Measurements from ENCODE around the gene GSG1L.

The GSG1L gene

GRCh38 chr16:27820646-27821345 is 242.7 kb downstream of the GSG1L start:
- DNase-seq (ENCODE audit: low spot score) = no peak

GRCh38 chr16:27819881-27820610 is 243.5 kb downstream of the GSG1L start:
- DNase-seq (ENCODE audit: low spot score) = no peak

GRCh38 chr16:27819356-27819755 is 244.2 kb downstream of the GSG1L start:
- no peak for DNase-seq (ENCODE audit: low spot score)

GRCh38 chr16:27818246-27818645 is 245.3 kb downstream of the GSG1L start:
- no peak for DNase-seq (ENCODE audit: low spot score)

GRCh38 chr16:27817038-27817437 is 246.5 kb downstream of the GSG1L start:
- no peak for DNase-seq (ENCODE audit: low spot score)

- DNase-seq (ENCODE audit: low spot score) = no peak
Observed at GRCh38 chr16:27816561-27816960, 247.0 kb downstream of the GSG1L start.

GRCh38 chr16:27813591-27813990 is 249.9 kb downstream of the GSG1L start:
- no peak for DNase-seq (ENCODE audit: low spot score)

- DNase-seq (ENCODE audit: low spot score) = no peak
Observed at GRCh38 chr16:27811881-27812280, 251.6 kb downstream of the GSG1L start.

- no peak for DNase-seq (ENCODE audit: low spot score)
Observed at GRCh38 chr16:27806986-27807385, 256.5 kb downstream of the GSG1L start.

GRCh38 chr16:27806388-27806787 is 257.1 kb downstream of the GSG1L start:
- no peak for DNase-seq (ENCODE audit: low spot score)

GRCh38 chr16:27805828-27806351 is 257.6 kb downstream of the GSG1L start:
- DNase-seq (ENCODE audit: low spot score) = no peak

GRCh38 chr16:27803775-27804549 is 259.6 kb downstream of the GSG1L start:
- DNase-seq (ENCODE audit: low spot score) = no peak

GRCh38 chr16:27802664-27803439 is 260.7 kb downstream of the GSG1L start:
- DNase-seq (ENCODE audit: low spot score) = no peak

- peak; percentile 63 for DNase-seq (ENCODE audit: low spot score)
Observed at GRCh38 chr16:27801289-27801945, 262.1 kb downstream of the GSG1L start.

- no peak for DNase-seq (ENCODE audit: low spot score)
Observed at GRCh38 chr16:27800817-27801216, 262.7 kb downstream of the GSG1L start.

- DNase-seq (ENCODE audit: low spot score) = no peak
Observed at GRCh38 chr16:27799896-27800295, 263.6 kb downstream of the GSG1L start.

- DNase-seq (ENCODE audit: low spot score) = no peak
Observed at GRCh38 chr16:27798241-27798640, 265.3 kb downstream of the GSG1L start.

GRCh38 chr16:27795992-27796614 is 267.4 kb downstream of the GSG1L start:
- peak; percentile 52 for DNase-seq (ENCODE audit: low spot score)

GRCh38 chr16:27793249-27793622 is 270.3 kb downstream of the GSG1L start:
- DNase-seq (ENCODE audit: low spot score) = no peak

- DNase-seq (ENCODE audit: low spot score) = no peak
Observed at GRCh38 chr16:27792486-27793248, 270.8 kb downstream of the GSG1L start.
